PFSK-1 (cell line): ENCODE results near the gene SLC9C1.

ENCODE experiments used
- FOXP2 ChIP-seq: optimal IDR thresholded peaks from 2 replicates; pipeline ENCODE3; 2011; ENCODE audit warnings: borderline replicate concordance, control low read depth, inconsistent platforms; ENCODE audit not compliant: insufficient read depth; ENCODE audit errors: extremely low read length, extremely low read depth
- POLR2AphosphoS5 ChIP-seq: IDR thresholded peaks from 2 replicates; pipeline ENCODE4 v1.6.1; 2012; ENCODE audit warnings: low read depth, mild to moderate bottlenecking, control low read depth, low read length, moderate library complexity
- SIN3A ChIP-seq: IDR thresholded peaks from 2 replicates; pipeline ENCODE4 v1.6.1; 2012; ENCODE audit warnings: mild to moderate bottlenecking, low read length, moderate library complexity, borderline replicate concordance; ENCODE audit not compliant: insufficient read depth
- TAF1 ChIP-seq: IDR thresholded peaks from 2 replicates; pipeline ENCODE4 v1.6.1; 2012; ENCODE audit warnings: low read length, control low read depth, borderline replicate concordance; ENCODE audit not compliant: insufficient read depth
- TF ChIP-seq, protein P1 (sequence below), 2 experiments: IDR thresholded peaks; 2 replicates each; pipeline versions ENCODE4 v1.6.1 to v1.8.0; 2011 to 2012; ENCODE audit warnings: low read depth in 2 of 2, low read length in 2 of 2, control low read depth in 1 of 2, inconsistent platforms in 1 of 2, mild to moderate bottlenecking in 1 of 2, moderate library complexity in 1 of 2; ENCODE audit not compliant: insufficient read depth in 1 of 2

SLC9C1 gene

GRCh38 chr3:112116748-112117186, 177.2 kb downstream of the SLC9C1 start:
- TF ChIP-seq TAF1 = no peak
- TF ChIP-seq FOXP2 = no peak
- no peak for TF ChIP-seq POLR2AphosphoS5
- TF ChIP-seq SIN3A = no peak
- TF ChIP-seq, protein P1, sequence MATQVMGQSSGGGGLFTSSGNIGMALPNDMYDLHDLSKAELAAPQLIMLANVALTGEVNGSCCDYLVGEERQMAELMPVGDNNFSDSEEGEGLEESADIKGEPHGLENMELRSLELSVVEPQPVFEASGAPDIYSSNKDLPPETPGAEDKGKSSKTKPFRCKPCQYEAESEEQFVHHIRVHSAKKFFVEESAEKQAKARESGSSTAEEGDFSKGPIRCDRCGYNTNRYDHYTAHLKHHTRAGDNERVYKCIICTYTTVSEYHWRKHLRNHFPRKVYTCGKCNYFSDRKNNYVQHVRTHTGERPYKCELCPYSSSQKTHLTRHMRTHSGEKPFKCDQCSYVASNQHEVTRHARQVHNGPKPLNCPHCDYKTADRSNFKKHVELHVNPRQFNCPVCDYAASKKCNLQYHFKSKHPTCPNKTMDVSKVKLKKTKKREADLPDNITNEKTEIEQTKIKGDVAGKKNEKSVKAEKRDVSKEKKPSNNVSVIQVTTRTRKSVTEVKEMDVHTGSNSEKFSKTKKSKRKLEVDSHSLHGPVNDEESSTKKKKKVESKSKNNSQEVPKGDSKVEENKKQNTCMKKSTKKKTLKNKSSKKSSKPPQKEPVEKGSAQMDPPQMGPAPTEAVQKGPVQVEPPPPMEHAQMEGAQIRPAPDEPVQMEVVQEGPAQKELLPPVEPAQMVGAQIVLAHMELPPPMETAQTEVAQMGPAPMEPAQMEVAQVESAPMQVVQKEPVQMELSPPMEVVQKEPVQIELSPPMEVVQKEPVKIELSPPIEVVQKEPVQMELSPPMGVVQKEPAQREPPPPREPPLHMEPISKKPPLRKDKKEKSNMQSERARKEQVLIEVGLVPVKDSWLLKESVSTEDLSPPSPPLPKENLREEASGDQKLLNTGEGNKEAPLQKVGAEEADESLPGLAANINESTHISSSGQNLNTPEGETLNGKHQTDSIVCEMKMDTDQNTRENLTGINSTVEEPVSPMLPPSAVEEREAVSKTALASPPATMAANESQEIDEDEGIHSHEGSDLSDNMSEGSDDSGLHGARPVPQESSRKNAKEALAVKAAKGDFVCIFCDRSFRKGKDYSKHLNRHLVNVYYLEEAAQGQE (IDR thresholded peaks at IDR 0.05; ENCODE audit: insufficient read depth in 1 of 2, low read depth in 2 of 2, low read length in 2 of 2) = no peak

- TF ChIP-seq TAF1 (no peak), SIN3A (no peak), POLR2AphosphoS5 (no peak), FOXP2 (no peak)
- TF ChIP-seq, protein P1 (IDR thresholded peaks at IDR 0.05; ENCODE audit: insufficient read depth in 1 of 2, low read depth in 2 of 2, low read length in 2 of 2) = no peak
Observed at GRCh38 chr3:112115806-112116383, 178.1 kb downstream of the SLC9C1 start.

- TF ChIP-seq POLR2AphosphoS5 = no peak
- TF ChIP-seq FOXP2 = no peak
- TF ChIP-seq, protein P1 (IDR thresholded peaks at IDR 0.05; ENCODE audit: insufficient read depth in 1 of 2, low read depth in 2 of 2, low read length in 2 of 2) = no peak
- TF ChIP-seq TAF1 = no peak
- no peak for TF ChIP-seq SIN3A
Observed at GRCh38 chr3:112115161-112115739, 178.8 kb downstream of the SLC9C1 start.

DNA sequence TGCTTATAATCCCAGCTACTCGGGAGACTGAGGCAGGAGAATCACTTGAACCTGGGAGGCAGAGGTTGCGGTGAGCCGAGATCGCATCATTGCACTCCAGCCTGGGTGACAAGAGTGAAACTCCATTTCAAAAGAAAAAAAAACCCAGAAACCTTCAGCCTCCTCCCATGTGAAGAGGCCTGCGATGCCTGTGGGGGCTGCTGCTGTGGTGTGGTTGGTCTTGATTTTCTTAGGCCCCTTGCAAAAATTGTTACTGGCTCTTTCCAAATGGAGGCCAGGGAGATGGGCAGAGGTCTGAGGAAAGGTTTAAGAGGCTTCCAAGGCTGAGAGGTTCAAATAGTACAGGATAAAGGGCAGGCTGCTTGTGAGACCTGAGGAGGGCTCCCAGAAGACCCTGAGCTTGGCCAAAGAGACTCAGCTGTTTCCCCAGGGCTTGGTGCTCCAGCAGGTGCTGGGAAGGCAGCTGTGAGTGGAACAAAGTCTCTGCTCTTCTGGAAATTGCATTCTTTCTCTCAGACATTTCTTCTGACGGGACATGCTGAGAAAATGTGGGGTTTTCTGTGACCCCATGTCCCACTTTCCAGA, 179.3 kb downstream of the SLC9C1 start:
- TF ChIP-seq TAF1 = no peak
- no peak for TF ChIP-seq FOXP2
- TF ChIP-seq SIN3A = no peak
- TF ChIP-seq, protein P1 (IDR thresholded peaks at IDR 0.05; ENCODE audit: insufficient read depth in 1 of 2, low read depth in 2 of 2, low read length in 2 of 2) = no peak
- TF ChIP-seq POLR2AphosphoS5 = no peak
